Hepatocyte (in vitro differentiated cells): ENCODE data around the gene CAP2.

Source experiments
- EZH2 ChIP-seq: fragments of 200-600 bp; sonication (generic); IDR thresholded peaks from 2 replicates; pipeline ENCODE4 v1.6.1; 2016; ENCODE audit warnings: antibody characterized with exemption, mild to moderate bottlenecking, borderline replicate concordance
- EZH2phosphoT487 ChIP-seq: fragments of 200-600 bp; sonication (generic); IDR thresholded peaks from one replicate; pipeline ENCODE4 v1.6.1; 2018; ENCODE audit warnings: antibody characterized with exemption, mild to moderate bottlenecking, low read depth, moderate library complexity; ENCODE audit not compliant: unreplicated experiment, severe bottlenecking
- TF ChIP-seq, protein P1 (sequence below): fragments of 200-600 bp; sonication (generic); IDR thresholded peaks from 2 replicates; pipeline ENCODE4 v1.5.1; 2016; ENCODE audit warnings: antibody characterized with exemption, mild to moderate bottlenecking; ENCODE audit not compliant: poor library complexity

- TF ChIP-seq, protein P1, sequence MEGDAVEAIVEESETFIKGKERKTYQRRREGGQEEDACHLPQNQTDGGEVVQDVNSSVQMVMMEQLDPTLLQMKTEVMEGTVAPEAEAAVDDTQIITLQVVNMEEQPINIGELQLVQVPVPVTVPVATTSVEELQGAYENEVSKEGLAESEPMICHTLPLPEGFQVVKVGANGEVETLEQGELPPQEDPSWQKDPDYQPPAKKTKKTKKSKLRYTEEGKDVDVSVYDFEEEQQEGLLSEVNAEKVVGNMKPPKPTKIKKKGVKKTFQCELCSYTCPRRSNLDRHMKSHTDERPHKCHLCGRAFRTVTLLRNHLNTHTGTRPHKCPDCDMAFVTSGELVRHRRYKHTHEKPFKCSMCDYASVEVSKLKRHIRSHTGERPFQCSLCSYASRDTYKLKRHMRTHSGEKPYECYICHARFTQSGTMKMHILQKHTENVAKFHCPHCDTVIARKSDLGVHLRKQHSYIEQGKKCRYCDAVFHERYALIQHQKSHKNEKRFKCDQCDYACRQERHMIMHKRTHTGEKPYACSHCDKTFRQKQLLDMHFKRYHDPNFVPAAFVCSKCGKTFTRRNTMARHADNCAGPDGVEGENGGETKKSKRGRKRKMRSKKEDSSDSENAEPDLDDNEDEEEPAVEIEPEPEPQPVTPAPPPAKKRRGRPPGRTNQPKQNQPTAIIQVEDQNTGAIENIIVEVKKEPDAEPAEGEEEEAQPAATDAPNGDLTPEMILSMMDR = no peak
- TF ChIP-seq EZH2 = no peak
- no peak for TF ChIP-seq EZH2phosphoT487
These were observed 209.5 kb downstream of the CAP2 start for GRCh38 chr6:17602888-17603287.
